ENCODE data around the gene PCIF1. TPM values are rescaled to one million over a fixed set of nuclear protein-coding genes. Genes with fewer than 3 reads are reported as not detected.

Gene PCIF1
- total RNA-seq, 1 experiment from 2014 or later = 35.3 TPM

DNA sequence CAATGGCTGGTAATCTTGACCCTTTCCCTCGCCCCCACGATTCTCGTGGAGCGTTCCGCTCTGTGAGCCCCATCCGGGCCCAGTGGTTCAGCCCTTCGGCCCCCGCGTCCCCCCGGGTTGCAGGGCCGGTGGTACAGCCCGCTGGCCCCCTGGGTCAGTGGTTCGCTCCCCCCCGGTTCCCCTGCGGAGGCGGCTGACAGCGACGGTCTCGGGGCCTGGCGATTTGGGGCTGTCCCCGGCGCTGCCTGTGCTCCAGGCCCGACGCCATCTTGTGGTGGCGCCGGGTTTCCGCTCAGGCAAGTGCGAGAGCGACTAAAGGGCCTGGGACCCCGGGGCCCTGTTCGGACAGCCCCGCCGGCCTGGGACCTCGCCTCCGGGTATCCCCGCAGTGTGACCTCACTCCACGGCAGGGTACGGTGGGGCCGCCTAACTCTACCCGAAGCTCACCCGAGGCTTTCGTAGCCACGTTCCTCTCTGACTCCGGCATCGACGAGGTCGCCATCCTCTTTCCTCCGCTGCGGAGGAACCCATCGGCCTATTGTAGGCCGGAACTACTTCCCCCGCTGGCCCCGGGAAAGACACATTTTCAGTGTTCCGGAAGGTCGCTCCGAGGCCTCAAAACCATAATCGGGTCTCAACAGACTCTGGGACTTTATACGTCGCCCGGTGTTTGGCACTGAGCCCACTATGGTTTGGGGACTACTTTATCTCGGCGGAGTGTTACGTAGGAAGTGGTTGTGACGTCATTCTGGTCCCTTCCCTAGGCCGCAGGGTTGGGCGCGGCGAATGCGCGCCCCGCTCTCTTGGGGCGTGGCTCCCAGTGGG lies 37.4 kb downstream of the PCIF1 start, which contains the start of gene ZNF335:
Gene ZNF335, minus strand, starts transcription at position 529 of the 825 bp plus-strand sequence. CDS start 793 bp downstream, outside the sequence.
- Histone ChIP-seq H3K9me2 (ENCODE audit: insufficient read depth) (no peaks in the 10 kb centered on the region), H3K9me3 (ENCODE audit: insufficient read depth, low read depth) (no peaks in the 10 kb centered on the region), H3K4me2 (peak within 1 kb of the TSS; percentile 87), H3K4me3 (peak within 1 kb of the TSS; percentile 79), H3K4me1 (replicated peaks; ENCODE audit: insufficient read depth) (peaks cover 24% of the 10 kb centered on the region), H3F3A (ENCODE audit: insufficient read depth, low read depth) (peaks cover 24% of the 10 kb centered on the region), H3K27ac (peak within 1 kb of the TSS; percentile 98), H4K20me1 (ENCODE audit: insufficient read depth) (no peaks in the 10 kb centered on the region), H2AFZ (peak within 1 kb of the TSS; percentile 78), H3K36me3 (ENCODE audit: low read depth) (0 out of 2 replicates have a peak, but pooled peaks cover 5% of the 10 kb centered on the region), H3K27me3 (ENCODE audit: insufficient read depth, low read depth) (no peaks in the 10 kb centered on the region), H3K79me2 (ENCODE audit: low read depth) (peaks cover 16% of the 10 kb centered on the region)
- DNase-seq = peak; percentile 91 to 98
- no peak for TF ChIP-seq EZH2 (IDR thresholded peaks at IDR 0.05; ENCODE audit: low read depth)
- TF ChIP-seq, protein P1, sequence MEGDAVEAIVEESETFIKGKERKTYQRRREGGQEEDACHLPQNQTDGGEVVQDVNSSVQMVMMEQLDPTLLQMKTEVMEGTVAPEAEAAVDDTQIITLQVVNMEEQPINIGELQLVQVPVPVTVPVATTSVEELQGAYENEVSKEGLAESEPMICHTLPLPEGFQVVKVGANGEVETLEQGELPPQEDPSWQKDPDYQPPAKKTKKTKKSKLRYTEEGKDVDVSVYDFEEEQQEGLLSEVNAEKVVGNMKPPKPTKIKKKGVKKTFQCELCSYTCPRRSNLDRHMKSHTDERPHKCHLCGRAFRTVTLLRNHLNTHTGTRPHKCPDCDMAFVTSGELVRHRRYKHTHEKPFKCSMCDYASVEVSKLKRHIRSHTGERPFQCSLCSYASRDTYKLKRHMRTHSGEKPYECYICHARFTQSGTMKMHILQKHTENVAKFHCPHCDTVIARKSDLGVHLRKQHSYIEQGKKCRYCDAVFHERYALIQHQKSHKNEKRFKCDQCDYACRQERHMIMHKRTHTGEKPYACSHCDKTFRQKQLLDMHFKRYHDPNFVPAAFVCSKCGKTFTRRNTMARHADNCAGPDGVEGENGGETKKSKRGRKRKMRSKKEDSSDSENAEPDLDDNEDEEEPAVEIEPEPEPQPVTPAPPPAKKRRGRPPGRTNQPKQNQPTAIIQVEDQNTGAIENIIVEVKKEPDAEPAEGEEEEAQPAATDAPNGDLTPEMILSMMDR (conservative IDR thresholded peaks at IDR 0.05) = peak; percentile 60
- ChIA-PET POLR2A (ENCODE audit: unreplicated experiment) (interaction anchor here (0.5 to 0.7 kb wide), 2 partner anchors 14 to 392 kb away, joined by 5 read pairs; no protein-coding TSS in a partner anchor), CTCF (interaction anchor here (0.6 kb wide), 1 partner anchor 173 kb away, joined by 9 read pairs; no protein-coding TSS in a partner anchor)
- BruUV-seq (replicated peaks) = TSS peak; percentile 78
- intact Hi-C loops (cut with micrococcal nuclease; ENCODE audit: unreplicated experiment) = loop anchor here (1.0 to 5.0 kb wide), 6 partner anchors 21 to 434 kb away; partner anchors contain the start of genes ELMO2, NCOA5 and PCIF1

DNA sequence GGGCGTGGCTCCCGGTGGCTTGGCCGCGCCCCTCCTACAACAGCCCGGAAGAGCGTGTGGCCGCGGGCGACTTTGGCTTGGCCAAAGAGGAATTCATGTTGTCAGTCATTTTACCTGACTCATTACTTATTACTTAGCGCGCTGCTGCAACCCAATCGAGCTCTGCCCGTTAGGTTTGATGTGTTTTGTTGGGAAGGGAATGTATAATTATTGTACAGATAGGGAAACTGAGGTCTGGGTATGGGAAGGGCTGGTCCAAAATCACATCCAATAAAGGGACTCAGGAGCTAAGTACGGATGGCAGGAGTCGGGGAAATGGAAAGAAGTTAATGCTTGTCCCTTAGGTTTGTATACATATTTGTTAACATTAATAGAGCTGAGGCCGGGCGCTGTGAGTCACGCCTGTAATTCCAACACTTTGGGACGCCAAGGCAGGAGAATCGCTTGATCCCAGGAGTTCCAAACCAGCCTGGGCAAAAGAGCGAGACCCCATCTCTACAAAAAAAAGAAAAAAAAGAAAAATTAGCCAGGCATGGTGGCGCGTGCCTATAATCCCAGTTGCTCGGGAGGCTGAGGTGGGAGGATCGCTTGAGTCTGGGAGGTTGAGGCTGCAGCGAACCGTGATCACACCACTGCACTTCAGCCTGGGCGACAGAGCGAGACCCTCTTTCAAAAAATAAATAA lies 38.2 kb downstream of the PCIF1 start:
- Histone ChIP-seq H3K9me3 (ENCODE audit: insufficient read depth, low read depth) (no peaks in the 10 kb centered on the region), H3K9me2 (ENCODE audit: insufficient read depth) (no peaks in the 10 kb centered on the region), H3F3A (ENCODE audit: insufficient read depth, low read depth) (peaks cover 24% of the 10 kb centered on the region), H3K4me2 (peak overlapping the region; percentile 61), H3K4me1 (replicated peaks; ENCODE audit: insufficient read depth) (peaks cover 24% of the 10 kb centered on the region), H3K79me2 (ENCODE audit: low read depth) (peaks cover 16% of the 10 kb centered on the region), H2AFZ (0 out of 2 replicates have a peak overlapping the region, but pooled peaks have one; percentile 3), H4K20me1 (ENCODE audit: insufficient read depth) (no peaks in the 10 kb centered on the region), H3K27me3 (ENCODE audit: insufficient read depth, low read depth) (no peaks in the 10 kb centered on the region), H3K4me3 (peak overlapping the region; percentile 79; the same call in 1 of the 2 replicates), H3K36me3 (ENCODE audit: low read depth) (0 out of 2 replicates have a peak, but pooled peaks cover 5% of the 10 kb centered on the region), H3K27ac (peak overlapping the region; percentile 98)
- no peak for DNase-seq
- ChIA-PET POLR2A (ENCODE audit: unreplicated experiment) (interaction anchor here (0.5 to 0.8 kb wide), 7 partner anchors 13 to 391 kb away, joined by 3 to 13 read pairs (median 5); no protein-coding TSS in a partner anchor), CTCF (interaction anchor here (0.6 kb wide), 1 partner anchor 174 kb away, joined by 9 read pairs; no protein-coding TSS in a partner anchor)
- no TSS peak for BruUV-seq (replicated peaks)
- no peak for TF ChIP-seq EZH2 (IDR thresholded peaks at IDR 0.05; ENCODE audit: low read depth)
- TF ChIP-seq, protein P1 (conservative IDR thresholded peaks at IDR 0.05) = no peak
- intact Hi-C loops (cut with micrococcal nuclease; ENCODE audit: unreplicated experiment) = loop anchor here (1.0 to 5.0 kb wide), 6 partner anchors 21 to 434 kb away; partner anchors contain the start of genes ELMO2, NCOA5 and PCIF1
